HEK293 (cell line): ENCODE data around the gene ZFAND3.

Source experiments
- REST ChIP-seq: fragments of 450-650 bp; formaldehyde crosslinking; IDR thresholded peaks from 2 replicates; pipeline ENCODE4 v1.5.1; 2016; ENCODE audit warnings: missing biosample characterization, missing genetic modification characterization
- ZNF530 ChIP-seq: fragments of 450-650 bp; formaldehyde crosslinking; IDR thresholded peaks from 2 replicates; pipeline ENCODE4 v1.5.1; 2016; ENCODE audit warnings: low read depth, missing biosample characterization, missing genetic modification characterization
- ZNF654 ChIP-seq: fragments of 450-650 bp; formaldehyde crosslinking; IDR thresholded peaks from 2 replicates; pipeline ENCODE4 v1.5.1; 2016; ENCODE audit warnings: low read depth, missing biosample characterization, missing genetic modification characterization
- ZNF677 ChIP-seq: fragments of 450-650 bp; IDR thresholded peaks from 2 replicates; pipeline ENCODE4 v1.5.0; 2018; ENCODE audit warnings: missing biosample characterization, mild to moderate bottlenecking, missing genetic modification characterization, moderate library complexity
- TF ChIP-seq, protein P1 (sequence below): fragments of 450-650 bp; formaldehyde crosslinking; IDR thresholded peaks from 2 replicates; pipeline ENCODE4 v1.5.1; 2016; ENCODE audit warnings: missing biosample characterization, missing genetic modification characterization
- TF ChIP-seq, protein P2 (sequence below): fragments of 450-650 bp; formaldehyde crosslinking; IDR thresholded peaks from 2 replicates; pipeline ENCODE4 v1.5.1; 2016; ENCODE audit warnings: missing biosample characterization, missing genetic modification characterization, borderline replicate concordance

GRCh38 chr6:38063973-38064372 lies 244.4 kb downstream of the ZFAND3 start:
- TF ChIP-seq ZNF677 (tag by site-specific recombination) (no peak), ZNF654 (tag by site-specific recombination) (no peak), ZNF530 (tag by site-specific recombination) (no peak), REST (no peak)
- TF ChIP-seq, protein P1, sequence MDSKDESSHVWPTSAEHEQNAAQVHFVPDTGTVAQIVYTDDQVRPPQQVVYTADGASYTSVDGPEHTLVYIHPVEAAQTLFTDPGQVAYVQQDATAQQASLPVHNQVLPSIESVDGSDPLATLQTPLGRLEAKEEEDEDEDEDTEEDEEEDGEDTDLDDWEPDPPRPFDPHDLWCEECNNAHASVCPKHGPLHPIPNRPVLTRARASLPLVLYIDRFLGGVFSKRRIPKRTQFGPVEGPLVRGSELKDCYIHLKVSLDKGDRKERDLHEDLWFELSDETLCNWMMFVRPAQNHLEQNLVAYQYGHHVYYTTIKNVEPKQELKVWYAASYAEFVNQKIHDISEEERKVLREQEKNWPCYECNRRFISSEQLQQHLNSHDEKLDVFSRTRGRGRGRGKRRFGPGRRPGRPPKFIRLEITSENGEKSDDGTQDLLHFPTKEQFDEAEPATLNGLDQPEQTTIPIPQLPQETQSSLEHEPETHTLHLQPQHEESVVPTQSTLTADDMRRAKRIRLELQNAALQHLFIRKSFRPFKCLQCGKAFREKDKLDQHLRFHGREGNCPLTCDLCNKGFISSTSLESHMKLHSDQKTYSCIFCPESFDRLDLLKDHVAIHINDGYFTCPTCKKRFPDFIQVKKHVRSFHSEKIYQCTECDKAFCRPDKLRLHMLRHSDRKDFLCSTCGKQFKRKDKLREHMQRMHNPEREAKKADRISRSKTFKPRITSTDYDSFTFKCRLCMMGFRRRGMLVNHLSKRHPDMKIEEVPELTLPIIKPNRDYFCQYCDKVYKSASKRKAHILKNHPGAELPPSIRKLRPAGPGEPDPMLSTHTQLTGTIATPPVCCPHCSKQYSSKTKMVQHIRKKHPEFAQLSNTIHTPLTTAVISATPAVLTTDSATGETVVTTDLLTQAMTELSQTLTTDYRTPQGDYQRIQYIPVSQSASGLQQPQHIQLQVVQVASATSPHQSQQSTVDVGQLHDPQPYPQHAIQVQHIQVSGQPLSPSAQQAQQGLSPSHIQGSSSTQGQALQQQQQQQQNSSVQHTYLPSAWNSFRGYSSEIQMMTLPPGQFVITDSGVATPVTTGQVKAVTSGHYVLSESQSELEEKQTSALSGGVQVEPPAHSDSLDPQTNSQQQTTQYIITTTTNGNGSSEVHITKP (tag by site-specific recombination) = no peak
- TF ChIP-seq, protein P2, sequence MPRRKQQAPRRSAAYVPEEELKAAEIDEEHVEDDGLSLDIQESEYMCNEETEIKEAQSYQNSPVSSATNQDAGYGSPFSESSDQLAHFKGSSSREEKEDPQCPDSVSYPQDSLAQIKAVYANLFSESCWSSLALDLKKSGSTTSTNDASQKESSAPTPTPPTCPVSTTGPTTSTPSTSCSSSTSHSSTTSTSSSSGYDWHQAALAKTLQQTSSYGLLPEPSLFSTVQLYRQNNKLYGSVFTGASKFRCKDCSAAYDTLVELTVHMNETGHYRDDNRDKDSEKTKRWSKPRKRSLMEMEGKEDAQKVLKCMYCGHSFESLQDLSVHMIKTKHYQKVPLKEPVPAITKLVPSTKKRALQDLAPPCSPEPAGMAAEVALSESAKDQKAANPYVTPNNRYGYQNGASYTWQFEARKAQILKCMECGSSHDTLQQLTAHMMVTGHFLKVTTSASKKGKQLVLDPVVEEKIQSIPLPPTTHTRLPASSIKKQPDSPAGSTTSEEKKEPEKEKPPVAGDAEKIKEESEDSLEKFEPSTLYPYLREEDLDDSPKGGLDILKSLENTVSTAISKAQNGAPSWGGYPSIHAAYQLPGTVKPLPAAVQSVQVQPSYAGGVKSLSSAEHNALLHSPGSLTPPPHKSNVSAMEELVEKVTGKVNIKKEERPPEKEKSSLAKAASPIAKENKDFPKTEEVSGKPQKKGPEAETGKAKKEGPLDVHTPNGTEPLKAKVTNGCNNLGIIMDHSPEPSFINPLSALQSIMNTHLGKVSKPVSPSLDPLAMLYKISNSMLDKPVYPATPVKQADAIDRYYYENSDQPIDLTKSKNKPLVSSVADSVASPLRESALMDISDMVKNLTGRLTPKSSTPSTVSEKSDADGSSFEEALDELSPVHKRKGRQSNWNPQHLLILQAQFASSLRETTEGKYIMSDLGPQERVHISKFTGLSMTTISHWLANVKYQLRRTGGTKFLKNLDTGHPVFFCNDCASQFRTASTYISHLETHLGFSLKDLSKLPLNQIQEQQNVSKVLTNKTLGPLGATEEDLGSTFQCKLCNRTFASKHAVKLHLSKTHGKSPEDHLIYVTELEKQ = no peak
